ENCODE data around the gene KCTD6. TPM values are rescaled to one million over a fixed set of nuclear protein-coding genes. Genes with fewer than 3 reads are reported as not detected.

The KCTD6 gene
- total RNA-seq, 4 donors from 2014 or later: 16.1 to 19.4 (median 17.8) TPM

- H3K27me3 ChIP-seq: no peaks in the 10 kb centered on the region
- H3K27ac ChIP-seq: peak overlapping the region in 2 of 4 donors; percentile 34 to 75
- no peaks in the 10 kb centered on the region for H3K9me3 ChIP-seq
- H3K36me3 ChIP-seq: no peaks in the 10 kb centered on the region
- no peak for DNase-seq (ENCODE audit: low spot score in 2 of 2)
- WGBS, 2 donors: 87 to 94% methylated on average over 12 of the region's 12 CpGs
- no peak for TF ChIP-seq CTCF (IDR thresholded peaks at IDR 0.05)
- TF ChIP-seq POLR2A (IDR thresholded peaks at IDR 0.05): no peak
- no peak for TF ChIP-seq EP300 (IDR thresholded peaks at IDR 0.05)
- peaks cover 0 to 14% (median 9%) of the 10 kb centered on the region in 4 donors for H3K4me1 ChIP-seq
- H3K4me3 ChIP-seq: no peak overlapping the region
Measured at GRCh38 chr3:58470363-58471024, 21.4 kb upstream of the KCTD6 start.

- WGBS, 2 donors: 58 to 61% methylated on average over 10 of the region's 10 CpGs
- Histone ChIP-seq H3K9me3 (no peaks in the 10 kb centered on the region), H3K4me3 (no peak overlapping the region), H3K27ac (peak overlapping the region in 2 of 4 donors; percentile 44 to 75), H3K4me1 (peaks cover 0 to 14% (median 9%) of the 10 kb centered on the region in 4 donors), H3K36me3 (no peaks in the 10 kb centered on the region), H3K27me3 (no peaks in the 10 kb centered on the region)
- TF ChIP-seq EP300 (IDR thresholded peaks at IDR 0.05) (peak in 1 of 2 donors; percentile 48), CTCF (IDR thresholded peaks at IDR 0.05) (no peak)
- no peak for DNase-seq (ENCODE audit: low spot score in 2 of 2)
Measured at GRCh38 chr3:58471025-58471887, 20.6 kb upstream of the KCTD6 start.

- DNase-seq (ENCODE audit: low spot score in 2 of 2): no peak
- Histone ChIP-seq H3K4me3 (no peak overlapping the region), H3K27me3 (no peaks in the 10 kb centered on the region), H3K4me1 (peaks cover 0 to 14% (median 9%) of the 10 kb centered on the region in 4 donors), H3K9me3 (no peaks in the 10 kb centered on the region), H3K36me3 (no peaks in the 10 kb centered on the region), H3K27ac (no peak overlapping the region)
- TF ChIP-seq POLR2A (IDR thresholded peaks at IDR 0.05) (no peak), EP300 (IDR thresholded peaks at IDR 0.05) (no peak), CTCF (IDR thresholded peaks at IDR 0.05) (no peak)
- 93 to 94% methylated on average over 1 of the region's 1 CpG for WGBS, 2 donors
Measured at GRCh38 chr3:58473275-58473674, 18.6 kb upstream of the KCTD6 start.

- no peak for DNase-seq (ENCODE audit: low spot score in 2 of 2)
- Histone ChIP-seq H3K4me3 (no peak overlapping the region), H3K36me3 (no peaks in the 10 kb centered on the region), H3K27me3 (no peaks in the 10 kb centered on the region), H3K9me3 (no peaks in the 10 kb centered on the region), H3K4me1 (peaks cover 0 to 14% (median 9%) of the 10 kb centered on the region in 4 donors), H3K27ac (no peak overlapping the region)
- TF ChIP-seq CTCF (IDR thresholded peaks at IDR 0.05) (no peak), EP300 (IDR thresholded peaks at IDR 0.05) (no peak), POLR2A (IDR thresholded peaks at IDR 0.05) (no peak)
- WGBS, 2 donors: 81 to 88% methylated on average over 1 of the region's 1 CpG
Measured at GRCh38 chr3:58474348-58474911, 17.5 kb upstream of the KCTD6 start.
